Ascending aorta (tissue), 2 donors: ENCODE measurements around the gene NCDN. TPM values are rescaled to one million over a fixed set of nuclear protein-coding genes. Genes with fewer than 3 reads are reported as not detected.

Experiments used
- DNase-seq, 2 donors: peaks; one replicate each; pipeline ENCODE4 v3.0.0-alpha.2; 2019; ENCODE audit warnings: low spot score in 2 of 2
- H3K27ac ChIP-seq, 2 donors: fragments of 200-600 bp; sonication (generic); one replicate each; pipeline ENCODE4 v1.5.1; 2016 to 2017; ENCODE audit warnings: mild to moderate bottlenecking in 1 of 2
- H3K27me3 ChIP-seq: fragments of 200-600 bp; sonication (generic); one replicate; pipeline ENCODE4 v1.5.1; 2017
- H3K36me3 ChIP-seq, 2 donors: fragments of 200-600 bp; sonication (generic); one replicate each; pipeline ENCODE4 v1.5.1; 2016
- H3K4me1 ChIP-seq, 2 donors: fragments of 200-600 bp; sonication (generic); one replicate each; pipeline ENCODE4 v1.5.1; 2016 to 2017; ENCODE audit warnings: mild to moderate bottlenecking in 1 of 2
- H3K4me3 ChIP-seq, 2 donors: fragments of 200-600 bp; sonication (generic); one replicate each; pipeline ENCODE4 v1.5.1; 2016 to 2017; ENCODE audit warnings: mild to moderate bottlenecking in 1 of 2
- H3K9me3 ChIP-seq, 2 donors: fragments of 200-600 bp; sonication (generic); one replicate each; pipeline ENCODE4 v1.5.1; 2016
- intact Hi-C: fragments of 100-400 bp; cut with DNase I; formaldehyde crosslinking; loops from one replicate; pipeline ENCODE4 v1.15.1; 2023
- total RNA-seq: library from RNA; depleted of rRNA; stranded (reverse); fragments of >200 nt; gene quantifications from one replicate; pipeline ENCODE4 v1.1.0, GENCODE V29; 2016
- TF ChIP-seq, protein P1 (sequence below), 3 experiments: fragments of 200-600 bp in 2 of 3; fragments of 450-650 bp in 1 of 3; sonication (generic) in 2 of 3; IDR thresholded peaks; one replicate each; pipeline ENCODE4 v1.5.1; 2016 to 2019; ENCODE audit warnings: antibody characterized with exemption in 3 of 3, mild to moderate bottlenecking in 1 of 3, moderate library complexity in 1 of 3

The NCDN gene
- total RNA-seq, 1 donor from 2014 or later, result 20.1 TPM

GRCh38 chr1:35597870-35598269 is 40.3 kb downstream of the NCDN start:
- TF ChIP-seq, protein P1, sequence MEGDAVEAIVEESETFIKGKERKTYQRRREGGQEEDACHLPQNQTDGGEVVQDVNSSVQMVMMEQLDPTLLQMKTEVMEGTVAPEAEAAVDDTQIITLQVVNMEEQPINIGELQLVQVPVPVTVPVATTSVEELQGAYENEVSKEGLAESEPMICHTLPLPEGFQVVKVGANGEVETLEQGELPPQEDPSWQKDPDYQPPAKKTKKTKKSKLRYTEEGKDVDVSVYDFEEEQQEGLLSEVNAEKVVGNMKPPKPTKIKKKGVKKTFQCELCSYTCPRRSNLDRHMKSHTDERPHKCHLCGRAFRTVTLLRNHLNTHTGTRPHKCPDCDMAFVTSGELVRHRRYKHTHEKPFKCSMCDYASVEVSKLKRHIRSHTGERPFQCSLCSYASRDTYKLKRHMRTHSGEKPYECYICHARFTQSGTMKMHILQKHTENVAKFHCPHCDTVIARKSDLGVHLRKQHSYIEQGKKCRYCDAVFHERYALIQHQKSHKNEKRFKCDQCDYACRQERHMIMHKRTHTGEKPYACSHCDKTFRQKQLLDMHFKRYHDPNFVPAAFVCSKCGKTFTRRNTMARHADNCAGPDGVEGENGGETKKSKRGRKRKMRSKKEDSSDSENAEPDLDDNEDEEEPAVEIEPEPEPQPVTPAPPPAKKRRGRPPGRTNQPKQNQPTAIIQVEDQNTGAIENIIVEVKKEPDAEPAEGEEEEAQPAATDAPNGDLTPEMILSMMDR (IDR thresholded peaks at IDR 0.05), result no peak
- intact Hi-C loops, result no loop called here
- H3K27ac ChIP-seq, result no peak overlapping the region
- no peaks in the 10 kb centered on the region for H3K4me1 ChIP-seq
- DNase-seq, result no peak
- no peaks in the 10 kb centered on the region for H3K9me3 ChIP-seq
- H3K27me3 ChIP-seq, result no peaks in the 10 kb centered on the region
- peaks cover 22 to 31% of the 10 kb centered on the region in 2 donors for H3K36me3 ChIP-seq
- no peak overlapping the region for H3K4me3 ChIP-seq

GRCh38 chr1:35598895-35599294 is 41.3 kb downstream of the NCDN start:
- no peak overlapping the region for H3K27ac ChIP-seq
- H3K36me3 ChIP-seq, result peaks cover 29 to 41% of the 10 kb centered on the region in 2 donors
- H3K9me3 ChIP-seq, result no peaks in the 10 kb centered on the region
- TF ChIP-seq, protein P1 (IDR thresholded peaks at IDR 0.05), result no peak
- no peaks in the 10 kb centered on the region for H3K27me3 ChIP-seq
- no peak for DNase-seq
- H3K4me1 ChIP-seq, result no peaks in the 10 kb centered on the region
- intact Hi-C loops, result no loop called here
- H3K4me3 ChIP-seq, result no peak overlapping the region

GRCh38 chr1:35599411-35599810 is 41.8 kb downstream of the NCDN start:
- H3K36me3 ChIP-seq, result peaks cover 33 to 46% of the 10 kb centered on the region in 2 donors
- H3K27ac ChIP-seq, result no peak overlapping the region
- no peak for DNase-seq
- H3K9me3 ChIP-seq, result no peaks in the 10 kb centered on the region
- no peak overlapping the region for H3K4me3 ChIP-seq
- intact Hi-C loops, result no loop called here
- TF ChIP-seq, protein P1 (IDR thresholded peaks at IDR 0.05), result no peak
- H3K27me3 ChIP-seq, result no peaks in the 10 kb centered on the region
- no peaks in the 10 kb centered on the region for H3K4me1 ChIP-seq

- TF ChIP-seq, protein P1 (IDR thresholded peaks at IDR 0.05), result no peak
- peaks cover 34 to 58% of the 10 kb centered on the region in 2 donors for H3K36me3 ChIP-seq
These were observed 43.0 kb downstream of the NCDN start for GRCh38 chr1:35600593-35600992.

DNA sequence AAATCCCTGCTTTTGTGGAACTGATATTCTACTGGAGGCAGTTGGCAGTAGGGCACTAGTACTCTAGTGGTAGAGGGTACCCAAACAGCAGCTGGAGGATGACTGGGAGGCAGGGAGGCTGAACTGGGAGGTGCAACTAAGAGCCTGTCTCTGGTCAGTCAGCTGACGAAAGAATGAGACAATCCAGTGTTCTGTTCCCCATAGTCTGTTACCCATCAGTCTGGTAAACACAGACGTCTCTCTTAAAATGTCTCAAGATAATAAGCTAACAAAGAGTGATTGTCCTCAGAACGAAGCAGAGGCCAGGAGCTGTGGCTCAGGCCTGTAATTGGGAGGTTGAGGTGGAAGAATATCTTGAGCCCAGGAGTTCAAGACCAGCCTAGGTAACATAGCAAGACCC is 45.9 kb downstream of the NCDN start:
- Histone ChIP-seq H3K27ac (no peak overlapping the region), H3K36me3 (peaks cover 49 to 79% of the 10 kb centered on the region in 2 donors), H3K9me3 (no peaks in the 10 kb centered on the region), H3K4me3 (no peak overlapping the region), H3K4me1 (no peaks in the 10 kb centered on the region), H3K27me3 (no peaks in the 10 kb centered on the region)
- intact Hi-C loops, result no loop called here
- DNase-seq, result no peak
- TF ChIP-seq, protein P1 (IDR thresholded peaks at IDR 0.05), result no peak

More at GRCh38 chr1:35600593-35600992, 43.0 kb downstream of the NCDN start:
- Histone ChIP-seq H3K27ac (no peak overlapping the region), H3K9me3 (no peaks in the 10 kb centered on the region), H3K4me1 (no peaks in the 10 kb centered on the region), H3K4me3 (no peak overlapping the region), H3K27me3 (no peaks in the 10 kb centered on the region)
- intact Hi-C loops, result no loop called here
- DNase-seq, result no peak

DNA sequence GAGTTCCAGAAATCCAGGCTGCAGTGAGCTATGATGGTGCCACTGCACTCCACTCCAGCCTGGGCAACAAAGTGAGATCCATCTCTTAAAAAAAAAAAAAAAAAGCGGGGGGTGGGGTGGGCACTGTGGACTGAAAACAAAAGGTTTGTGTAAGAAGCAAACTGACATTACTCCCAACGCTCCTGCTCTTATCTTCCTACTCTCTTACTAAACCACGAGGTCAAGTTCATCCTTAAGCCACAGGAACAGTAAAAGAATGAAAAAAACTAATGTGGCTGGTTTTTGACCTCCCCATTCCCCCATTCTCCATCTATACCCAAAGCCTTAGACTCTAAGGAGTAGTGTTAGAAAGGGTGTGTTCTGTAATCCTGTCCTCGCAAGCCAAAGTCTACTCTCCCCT is 46.3 kb downstream of the NCDN start:
- no peaks in the 10 kb centered on the region for H3K9me3 ChIP-seq
- H3K27me3 ChIP-seq, result no peaks in the 10 kb centered on the region
- no peak for DNase-seq
- H3K4me3 ChIP-seq, result no peak overlapping the region
- TF ChIP-seq, protein P1 (IDR thresholded peaks at IDR 0.05), result no peak
- intact Hi-C loops, result no loop called here
- H3K4me1 ChIP-seq, result no peaks in the 10 kb centered on the region
- H3K36me3 ChIP-seq, result peaks cover 52 to 80% of the 10 kb centered on the region in 2 donors
- no peak overlapping the region for H3K27ac ChIP-seq
